Esophagus squamous epithelium (tissue), 4 donors: Measurements from ENCODE around the gene SLC26A4.

Experiments used
- CTCF ChIP-seq, 6 experiments: fragments of 450-650 bp in 4 of 6; fragments of 200-600 bp in 2 of 6; sonication (generic) in 2 of 6; IDR thresholded peaks; one replicate each; pipeline ENCODE4 v1.5.1; 2016 to 2019; ENCODE audit warnings: antibody characterized with exemption in 6 of 6, mild to moderate bottlenecking in 4 of 6, moderate library complexity in 4 of 6
- POLR2A ChIP-seq, 4 donors: fragments of 450-650 bp; IDR thresholded peaks; one replicate each; pipeline ENCODE4 v1.6.1; 2017; ENCODE audit warnings: antibody characterized with exemption in 4 of 4, mild to moderate bottlenecking in 4 of 4, moderate library complexity in 3 of 4

DNA sequence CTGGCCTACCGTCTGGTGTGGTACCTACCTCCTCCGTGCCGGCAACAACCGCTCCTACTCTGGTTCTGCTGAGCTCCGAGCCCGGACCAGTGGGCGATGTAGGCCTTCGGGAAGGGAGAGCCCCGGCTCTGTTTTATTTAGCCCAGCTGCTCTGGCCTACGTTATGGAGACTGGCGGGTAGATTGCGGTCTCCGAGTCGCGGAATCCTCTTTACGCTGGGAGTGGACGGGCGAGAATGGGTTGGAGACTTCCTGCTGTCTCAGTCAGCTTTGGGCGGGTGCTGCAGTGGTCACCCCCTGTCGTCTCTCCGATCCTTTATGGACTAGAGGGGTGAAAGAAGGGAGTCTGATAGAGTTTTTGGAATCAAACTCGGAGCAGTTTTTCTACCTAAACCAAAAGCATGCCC, 83.7 kb downstream of the SLC26A4 start:
- TF ChIP-seq CTCF (IDR thresholded peaks at IDR 0.05) = no peak
- no peak for TF ChIP-seq POLR2A (IDR thresholded peaks at IDR 0.05)
